Esophagus muscularis mucosa (tissue), 4 donors: ENCODE results near the gene UGT1A4.

Experiments used
- CTCF ChIP-seq, 3 experiments: fragments of 200-600 bp in 2 of 3; fragments of 450-650 bp in 1 of 3; sonication (generic) in 2 of 3; IDR thresholded peaks; one replicate each; pipeline ENCODE4 v1.5.1; 2017 to 2019; ENCODE audit warnings: antibody characterized with exemption in 3 of 3, mild to moderate bottlenecking in 2 of 3, moderate library complexity in 1 of 3
- EP300 ChIP-seq: sonication (generic); formaldehyde crosslinking; IDR thresholded peaks from one replicate; pipeline ENCODE4 v1.6.1; 2017; ENCODE audit warnings: antibody characterized with exemption
- POLR2A ChIP-seq: fragments of 450-650 bp; IDR thresholded peaks from one replicate; pipeline ENCODE4 v1.6.1; 2017; ENCODE audit warnings: antibody characterized with exemption, moderate library complexity, mild to moderate bottlenecking, low read depth

GRCh38 chr2:233794128-233794658, 75.7 kb downstream of the UGT1A4 start:
- TF ChIP-seq CTCF (IDR thresholded peaks at IDR 0.05) (no peak), POLR2A (no peak), EP300 (no peak)
